ENCODE measurements around the gene UMAD1.
A peak's percentile ranks its signal among the peaks of the same experiment; 100 is the strongest.
"Not testable (repeated sequence)": the region's sequence is repeated elsewhere in the genome, so short reads cannot be mapped to it uniquely, and the experiment has no call there.

The UMAD1 gene

GRCh38 chr7:7652798-7653540 lies 12.4 kb downstream of the UMAD1 start:
- DNase-seq (ENCODE audit: low spot score): no peak

DNA sequence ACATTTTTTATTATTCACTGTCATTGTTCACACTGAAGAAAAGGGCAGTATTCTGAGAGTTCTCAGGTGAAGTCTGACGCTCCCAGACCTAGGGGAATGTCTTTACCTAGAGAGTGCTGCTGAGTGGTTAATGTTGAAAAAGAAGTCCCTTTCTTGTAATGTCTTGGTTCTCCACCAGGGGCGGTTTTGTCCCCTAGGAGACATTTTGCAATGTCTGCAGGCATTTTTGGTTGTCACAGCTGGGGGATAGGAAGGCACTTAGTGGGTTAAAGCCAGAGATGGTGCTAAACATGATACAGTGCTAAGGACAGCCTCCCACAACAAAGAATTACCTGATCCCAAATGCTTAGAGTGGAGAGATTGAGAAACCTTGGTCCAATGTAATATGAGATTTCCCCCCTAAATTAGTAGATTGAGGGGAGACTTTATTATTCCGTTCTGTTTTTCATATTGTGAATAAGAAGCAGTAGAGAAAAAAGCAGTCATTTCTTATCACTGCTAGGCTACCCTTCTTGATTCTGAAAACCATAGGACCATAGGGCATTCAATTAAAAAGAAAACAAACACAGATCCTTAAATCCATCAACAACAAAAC lies 13.1 kb downstream of the UMAD1 start:
- DNase-seq (ENCODE audit: low spot score): no peak

- no peak for DNase-seq (ENCODE audit: low spot score)
Observed at GRCh38 chr7:7654964-7655715, 14.6 kb downstream of the UMAD1 start.

DNA sequence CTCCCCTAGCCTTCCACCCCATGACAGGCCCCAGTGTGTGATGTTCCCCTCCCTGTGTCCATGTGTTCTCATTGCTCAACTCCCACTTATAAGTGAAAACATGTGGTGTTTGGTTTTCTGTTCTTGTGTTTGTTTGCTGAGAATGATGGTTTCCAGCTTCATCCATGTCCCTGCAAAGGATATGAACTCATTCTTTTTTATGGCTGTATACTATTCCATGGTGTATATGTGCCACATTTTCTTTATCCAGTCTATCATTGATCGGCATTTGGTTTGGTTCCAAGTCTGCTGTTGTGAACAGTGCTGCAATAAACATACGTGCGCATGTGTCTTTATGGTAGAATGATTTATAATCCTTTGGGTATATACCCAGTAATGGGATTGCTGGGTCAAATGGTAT lies 15.9 kb downstream of the UMAD1 start:
- not testable (repeated sequence) for DNase-seq (ENCODE audit: low spot score)

GRCh38 chr7:7662527-7662926 lies 22.0 kb downstream of the UMAD1 start:
- no peak for DNase-seq (ENCODE audit: low spot score)

DNA sequence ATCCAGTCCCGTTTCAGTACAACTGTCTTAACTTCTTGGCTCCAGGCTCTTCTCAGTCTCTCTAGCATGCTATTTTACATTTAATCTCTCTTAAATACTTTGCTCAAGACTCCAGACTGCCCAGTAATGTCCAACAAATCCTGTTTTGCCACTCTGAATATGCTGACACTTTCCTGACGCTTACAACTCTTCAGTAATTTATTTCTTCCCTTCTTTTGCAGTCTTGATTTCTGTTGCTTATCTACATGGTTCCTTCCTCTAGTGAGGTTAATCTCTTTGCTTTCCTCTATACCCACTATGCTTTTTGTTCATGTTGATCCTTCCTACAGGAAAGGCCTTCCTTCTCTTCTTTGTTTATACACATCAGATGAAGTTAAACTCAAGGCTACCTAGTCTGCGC lies 23.7 kb downstream of the UMAD1 start:
- DNase-seq (ENCODE audit: low spot score): no peak

- DNase-seq (ENCODE audit: low spot score): no peak
Observed at GRCh38 chr7:7665031-7665430, 24.5 kb downstream of the UMAD1 start.

GRCh38 chr7:7667187-7667586 lies 26.6 kb downstream of the UMAD1 start:
- DNase-seq (ENCODE audit: low spot score): no peak

DNA sequence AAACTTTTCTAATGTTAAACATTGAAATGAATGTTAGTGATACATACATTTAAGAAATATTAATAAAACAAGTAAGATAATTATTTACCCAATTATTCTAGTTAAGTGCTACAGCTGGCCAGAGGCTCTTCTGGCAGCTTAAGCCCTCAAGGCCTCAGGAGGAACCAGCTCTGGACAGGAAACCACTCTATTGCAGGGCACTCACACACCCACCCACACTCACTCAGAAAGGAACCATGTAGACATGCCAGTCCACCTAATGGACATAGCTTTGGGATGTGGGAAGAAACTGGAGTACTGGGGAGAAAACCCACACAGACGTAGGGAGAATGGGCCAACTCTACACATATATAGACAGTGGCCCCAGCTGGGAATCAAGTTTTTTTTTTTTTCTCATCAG lies 28.2 kb downstream of the UMAD1 start:
- no peak for DNase-seq (ENCODE audit: low spot score)

DNA sequence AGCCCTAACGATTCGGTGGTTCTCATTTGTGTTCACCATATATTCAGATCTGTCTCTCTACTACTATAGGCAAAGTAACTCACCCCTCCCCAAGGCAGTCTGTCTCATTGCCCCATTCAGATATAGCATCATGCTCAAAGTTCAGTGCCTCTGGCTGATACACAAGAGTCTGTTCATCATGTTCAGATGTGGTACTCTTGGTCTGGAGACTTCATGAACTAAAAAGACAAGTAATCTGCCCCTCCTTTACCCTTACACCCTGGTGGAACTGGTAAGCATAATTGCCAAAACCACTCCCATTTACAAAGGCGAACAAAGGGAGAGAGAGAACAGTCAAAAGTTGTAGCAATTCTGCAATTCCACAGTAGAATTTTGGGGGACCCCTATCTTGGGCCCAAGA lies 29.9 kb downstream of the UMAD1 start:
- no peak for DNase-seq (ENCODE audit: low spot score)

DNA sequence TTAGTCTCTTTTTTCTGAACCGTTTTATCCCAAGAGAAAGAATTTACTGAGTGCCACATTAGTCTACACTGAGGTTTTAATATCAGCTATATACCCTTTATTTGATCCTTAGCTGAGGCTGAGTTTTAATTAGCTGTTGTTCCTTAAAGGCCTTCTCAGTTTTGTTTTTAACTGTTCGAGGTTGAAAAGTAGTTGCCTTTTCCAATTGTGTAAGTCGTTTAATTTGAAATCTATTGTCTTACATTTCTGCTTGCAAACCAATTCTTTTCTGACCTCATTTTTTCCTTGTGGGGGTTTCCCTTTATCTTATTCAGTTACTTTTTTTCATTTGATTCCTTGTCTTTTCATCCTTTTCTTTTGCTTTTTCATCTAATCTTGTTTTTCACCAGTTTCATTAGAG lies 30.8 kb downstream of the UMAD1 start:
- no peak for DNase-seq (ENCODE audit: low spot score)

- no peak for DNase-seq (ENCODE audit: low spot score)
Observed at GRCh38 chr7:7672545-7673239, 32.1 kb downstream of the UMAD1 start.

DNA sequence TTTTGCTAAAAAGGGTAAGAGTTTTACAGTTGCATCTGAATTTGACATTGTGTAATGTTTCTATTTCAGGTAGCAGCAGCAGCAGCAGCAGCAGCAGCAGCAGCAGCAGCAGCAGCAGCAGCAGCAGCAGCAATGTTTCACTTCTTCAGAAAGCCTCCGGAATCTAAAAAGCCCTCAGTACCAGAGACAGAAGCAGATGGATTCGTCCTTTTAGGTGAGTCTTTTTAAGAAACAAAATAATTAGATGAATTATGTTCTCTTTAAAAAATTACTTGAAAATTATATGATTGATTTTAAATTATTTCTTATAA lies 32.6 kb downstream of the UMAD1 start:
- no peak for DNase-seq (ENCODE audit: low spot score)

GRCh38 chr7:7675686-7676085 lies 35.1 kb downstream of the UMAD1 start:
- DNase-seq (ENCODE audit: low spot score): no peak

- not testable (repeated sequence) for DNase-seq (ENCODE audit: low spot score)
Observed at GRCh38 chr7:7679640-7680039, 39.1 kb downstream of the UMAD1 start.

DNA sequence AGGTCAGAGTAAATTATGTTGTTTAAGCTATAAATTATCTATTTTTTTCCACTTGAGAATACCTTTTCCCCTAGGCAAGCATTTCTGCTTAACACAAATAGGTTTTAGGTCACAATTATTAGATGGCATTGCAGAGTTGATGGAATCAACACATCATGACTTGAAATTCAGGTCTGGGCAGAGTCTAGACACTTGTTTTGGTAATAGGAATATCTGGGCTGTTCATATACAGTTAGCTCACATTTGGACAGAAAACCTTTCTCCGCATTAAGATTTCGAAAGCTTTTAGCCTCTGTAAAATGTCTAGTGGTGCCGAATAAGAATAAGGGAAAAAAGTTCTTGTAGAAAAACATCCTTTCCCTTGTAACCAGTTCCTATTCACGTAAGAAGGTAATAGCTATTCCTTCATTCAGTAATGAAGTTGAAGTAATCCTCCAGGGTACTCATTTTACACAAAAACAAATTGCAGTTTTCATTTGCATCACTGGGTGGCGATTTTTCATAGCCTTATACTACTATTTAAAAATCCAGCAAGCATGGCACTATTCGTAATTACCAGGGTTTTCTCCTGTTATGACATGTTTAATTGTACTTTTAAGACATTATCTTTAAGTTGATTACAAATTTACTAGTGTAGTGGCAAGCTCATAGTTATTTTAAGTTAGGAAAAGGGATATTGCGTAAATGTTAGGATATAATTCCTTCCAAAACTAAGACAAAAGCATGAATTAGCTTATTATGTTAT lies 40.8 kb downstream of the UMAD1 start:
- DNase-seq (ENCODE audit: low spot score): peak; percentile 33

- no peak for DNase-seq (ENCODE audit: low spot score)
Observed at GRCh38 chr7:7681936-7682329, 41.4 kb downstream of the UMAD1 start.

DNA sequence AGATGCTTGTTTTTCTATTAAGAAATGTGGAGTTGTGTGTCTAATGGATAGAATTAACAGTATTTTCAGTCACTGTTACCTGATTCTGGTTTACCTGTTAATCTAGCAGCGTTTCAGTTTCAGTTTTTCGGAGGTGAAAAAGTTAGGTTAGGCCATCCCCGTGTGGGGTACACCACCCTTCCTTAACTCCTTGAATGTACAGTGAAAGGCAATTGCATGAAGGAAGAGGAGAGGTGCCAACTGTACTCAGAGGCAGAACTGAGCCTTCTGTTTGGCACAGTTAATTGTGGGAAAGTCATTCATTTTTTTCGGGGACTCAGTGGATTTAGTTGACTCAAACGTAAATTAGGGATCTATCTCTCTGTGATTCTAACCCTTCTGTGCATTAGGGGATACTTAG lies 42.3 kb downstream of the UMAD1 start:
- no peak for DNase-seq (ENCODE audit: low spot score)

- no peak for DNase-seq (ENCODE audit: low spot score)
Observed at GRCh38 chr7:7686811-7687508, 46.4 kb downstream of the UMAD1 start.

DNA sequence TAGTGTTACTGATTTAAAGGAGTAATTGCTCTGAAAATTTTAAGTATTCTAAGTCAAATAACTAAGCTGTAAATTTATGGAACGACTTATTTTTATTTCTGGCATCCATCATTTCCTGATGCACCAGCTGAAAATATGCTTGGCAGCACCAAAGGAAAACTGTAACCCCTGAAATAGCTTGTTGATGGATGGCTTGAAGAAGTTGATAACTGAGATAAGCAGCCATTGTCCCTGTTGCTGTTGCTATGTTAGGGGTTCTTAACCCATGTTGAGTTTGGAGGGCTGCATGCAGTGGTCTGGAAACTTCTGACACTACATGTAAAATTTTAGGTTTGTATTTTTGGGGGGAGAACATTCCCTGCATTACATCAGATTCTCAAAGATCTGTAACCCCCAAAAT lies 47.2 kb downstream of the UMAD1 start:
- DNase-seq (ENCODE audit: low spot score): no peak

DNA sequence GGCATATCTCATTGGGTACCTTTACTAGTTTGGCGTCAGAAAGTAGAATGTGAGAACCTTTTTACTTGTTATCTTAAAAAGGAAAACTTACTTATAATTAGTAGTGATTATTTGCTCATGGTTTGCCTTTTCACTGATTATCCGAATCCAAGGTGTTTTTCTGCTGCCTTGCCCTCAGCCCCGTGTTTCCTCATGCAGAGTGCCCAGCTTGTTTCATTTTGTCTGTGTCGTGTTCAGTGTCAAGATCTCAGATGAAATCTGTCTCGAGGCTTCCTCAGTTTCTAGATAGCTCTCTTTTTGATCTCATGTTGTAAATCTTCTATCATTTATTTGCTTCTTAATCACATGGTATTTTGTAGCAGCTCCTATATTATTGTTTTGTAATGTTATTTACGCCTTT lies 47.8 kb downstream of the UMAD1 start:
- DNase-seq (ENCODE audit: low spot score): no peak

- no peak for DNase-seq (ENCODE audit: low spot score)
Observed at GRCh38 chr7:7688956-7689355, 48.4 kb downstream of the UMAD1 start.
